ENCODE results near the gene CCL16.
"Not testable (repeated sequence)": the region's sequence is repeated elsewhere in the genome, so short reads cannot be mapped to it uniquely, and the experiment has no call there.

CCL16 gene

GRCh38 chr17:35944151-35944550 is 37.1 kb downstream of the CCL16 start:
- POLR2A ChIA-PET, result interaction anchor here (2.2 kb wide), 1 partner anchor 13 kb away, joined by 22 read pairs; the partner anchor contains the start of gene RDM1
- DNase-seq (ENCODE audit: extremely low spot score), result no peak
- CTCF ChIA-PET, result interaction anchor here (0.6 kb wide), 1 partner anchor 1459 kb away, joined by 3 read pairs; no protein-coding TSS in a partner anchor
- TF ChIP-seq LEF1 (IDR thresholded peaks at IDR 0.05; ENCODE audit: borderline replicate concordance), result no peak

- TF ChIP-seq LEF1 (IDR thresholded peaks at IDR 0.05; ENCODE audit: borderline replicate concordance), result no peak
- TF ChIP-seq PKNOX1 (IDR thresholded peaks at IDR 0.05), result no peak
- POLR2A ChIA-PET, result interaction anchor here (1.5 to 2.2 kb wide), 2 partner anchors 13 to 542 kb away, joined by 4 to 22 read pairs; partner anchors contain the start of gene RDM1
- DNase-seq (ENCODE audit: extremely low spot score), result no peak
- CTCF ChIA-PET, result interaction anchor here (1.1 to 1.2 kb wide), 2 partner anchors 129 to 205 kb away, joined by 3 to 5 read pairs; no protein-coding TSS in a partner anchor
These were observed 37.8 kb downstream of the CCL16 start, which contains the start of gene LYZL6 for GRCh38 chr17:35943537-35943936. TSS of gene LYZL6 (minus strand) at chr17:35943713. CDS start at chr17:35939356, 4,357 bp downstream.

- ChIA-PET CTCF (interaction anchor here (0.6 to 1.2 kb wide), 4 partner anchors 25 to 206 kb away, joined by 3 to 5 read pairs (median 4); no protein-coding TSS in a partner anchor), POLR2A (interaction anchor here (1.5 to 2.2 kb wide), 2 partner anchors 12 to 543 kb away, joined by 4 to 22 read pairs; partner anchors contain the start of gene RDM1)
- DNase-seq (ENCODE audit: extremely low spot score), result no peak
- TF ChIP-seq PKNOX1 (IDR thresholded peaks at IDR 0.05) (peak; percentile 56; the same call in 1 of the 2 replicates), ARNT (IDR thresholded peaks at IDR 0.05) (no peak), BHLHE40 (IDR thresholded peaks at IDR 0.05; ENCODE audit: borderline replicate concordance) (no peak)
These were observed 38.6 kb downstream of the CCL16 start for GRCh38 chr17:35942588-35943186.

GRCh38 chr17:35938492-35938891 is 42.8 kb downstream of the CCL16 start:
- DNase-seq (ENCODE audit: extremely low spot score); CTCF ChIA-PET: not testable (repeated sequence)
- POLR2A ChIA-PET, result interaction anchor here (0.6 kb wide), 1 partner anchor 875 kb away, joined by 3 read pairs; the partner anchor contains the start of gene RFFL

GRCh38 chr17:35936063-35936462 is 45.2 kb downstream of the CCL16 start:
- no peak for DNase-seq (ENCODE audit: extremely low spot score)
- ChIA-PET CTCF (no interaction called here), POLR2A (no interaction called here)
- no peak for TF ChIP-seq ZNF384 (IDR thresholded peaks at IDR 0.05)
- TF ChIP-seq BHLHE40 (IDR thresholded peaks at IDR 0.05; ENCODE audit: borderline replicate concordance), result no peak
- TF ChIP-seq FOXA1 (IDR thresholded peaks at IDR 0.05), result no peak
- TF ChIP-seq SUZ12 (IDR thresholded peaks at IDR 0.05), result no peak
- TF ChIP-seq SP1 (IDR thresholded peaks at IDR 0.05), result no peak
- TF ChIP-seq NFRKB (IDR thresholded peaks at IDR 0.05), result no peak
- no peak for TF ChIP-seq FOXM1 (IDR thresholded peaks at IDR 0.05; ENCODE audit: borderline replicate concordance)
- no peak for TF ChIP-seq CTBP1 (IDR thresholded peaks at IDR 0.05; ENCODE audit: borderline replicate concordance)
- TF ChIP-seq FOXK2 (IDR thresholded peaks at IDR 0.05), result no peak
- no peak for TF ChIP-seq ARNT (IDR thresholded peaks at IDR 0.05)

- CTCF ChIA-PET, result no interaction called here
- TF ChIP-seq FOXM1 (IDR thresholded peaks at IDR 0.05; ENCODE audit: borderline replicate concordance), result no peak
- no peak for TF ChIP-seq NFRKB (IDR thresholded peaks at IDR 0.05)
- no peak for TF ChIP-seq BHLHE40 (IDR thresholded peaks at IDR 0.05; ENCODE audit: borderline replicate concordance)
- TF ChIP-seq SUZ12 (IDR thresholded peaks at IDR 0.05), result no peak
- TF ChIP-seq HDGF (IDR thresholded peaks at IDR 0.05; ENCODE audit: borderline replicate concordance), result no peak
- TF ChIP-seq TARDBP (IDR thresholded peaks at IDR 0.05), result no peak
- TF ChIP-seq ELF4 (IDR thresholded peaks at IDR 0.05), result no peak
- TF ChIP-seq PKNOX1 (IDR thresholded peaks at IDR 0.05), result no peak
- no peak for TF ChIP-seq LEF1 (IDR thresholded peaks at IDR 0.05; ENCODE audit: borderline replicate concordance)
- TF ChIP-seq ZNF384 (IDR thresholded peaks at IDR 0.05), result no peak
- no peak for TF ChIP-seq L3MBTL2 (conservative IDR thresholded peaks at IDR 0.05)
- TF ChIP-seq FOXA1 (IDR thresholded peaks at IDR 0.05), result no peak
- no peak for TF ChIP-seq ARNT (IDR thresholded peaks at IDR 0.05)
- no peak for TF ChIP-seq FOXK2 (IDR thresholded peaks at IDR 0.05)
- no peak for DNase-seq (ENCODE audit: extremely low spot score)
- POLR2A ChIA-PET, result no interaction called here
These were observed 46.5 kb downstream of the CCL16 start for GRCh38 chr17:35934760-35935159.

GRCh38 chr17:35932586-35932985 is 48.7 kb downstream of the CCL16 start:
- no peak for TF ChIP-seq NFRKB (IDR thresholded peaks at IDR 0.05)
- no peak for TF ChIP-seq FOXA1 (IDR thresholded peaks at IDR 0.05)
- no peak for TF ChIP-seq L3MBTL2 (conservative IDR thresholded peaks at IDR 0.05)
- TF ChIP-seq BHLHE40 (IDR thresholded peaks at IDR 0.05; ENCODE audit: borderline replicate concordance), result no peak
- no peak for TF ChIP-seq ARNT (IDR thresholded peaks at IDR 0.05)
- no peak for TF ChIP-seq HDGF (IDR thresholded peaks at IDR 0.05; ENCODE audit: borderline replicate concordance)
- no peak for DNase-seq (ENCODE audit: extremely low spot score)
- CTCF ChIA-PET, result no interaction called here

More at GRCh38 chr17:35932586-35932985, 48.7 kb downstream of the CCL16 start:
- POLR2A ChIA-PET, result interaction anchor here (1.0 kb wide), 1 partner anchor 611 kb away, joined by 5 read pairs; no protein-coding TSS in a partner anchor

Data from HEK293T (cell line).